Measurements from ENCODE around the gene MCUB. TPM values are rescaled to one million over a fixed set of nuclear protein-coding genes. Genes with fewer than 3 reads are reported as not detected.

The MCUB gene
- total RNA-seq, 1 donor from 2014 or later, result 28.5 TPM

- intact Hi-C loops (cut with DNase I), result no loop called here
- no peak overlapping the region for H3K27ac ChIP-seq
- TF ChIP-seq POLR2AphosphoS5 (IDR thresholded peaks at IDR 0.05; ENCODE audit: insufficient read depth in 1 of 2, low read depth in 1 of 2), result no peak
- TF ChIP-seq POLR2A (IDR thresholded peaks at IDR 0.05), result no peak
- no peak for TF ChIP-seq CTCF (IDR thresholded peaks at IDR 0.05)
- H3K9me3 ChIP-seq, result no peaks in the 10 kb centered on the region
- H3K4me1 ChIP-seq, result no peaks in the 10 kb centered on the region
- no peak overlapping the region for H3K4me3 ChIP-seq
- no peaks in the 10 kb centered on the region for H3K36me3 ChIP-seq
- no peak for DNase-seq (ENCODE audit: extremely low spot score in 2 of 2)
- H3K27me3 ChIP-seq, result no peaks in the 10 kb centered on the region
These were observed 64.5 kb downstream of the MCUB start for GRCh38 chr4:109624536-109624935.

- no peaks in the 10 kb centered on the region for H3K36me3 ChIP-seq
- DNase-seq (ENCODE audit: extremely low spot score in 2 of 2), result no peak
- H3K27ac ChIP-seq, result no peak overlapping the region
- no peak overlapping the region for H3K4me3 ChIP-seq
- H3K9me3 ChIP-seq, result no peaks in the 10 kb centered on the region
- no peaks in the 10 kb centered on the region for H3K27me3 ChIP-seq
- no peaks in the 10 kb centered on the region for H3K4me1 ChIP-seq
- TF ChIP-seq CTCF (IDR thresholded peaks at IDR 0.05), result no peak
- TF ChIP-seq POLR2A (IDR thresholded peaks at IDR 0.05), result no peak
- TF ChIP-seq POLR2AphosphoS5 (IDR thresholded peaks at IDR 0.05; ENCODE audit: insufficient read depth in 1 of 2, low read depth in 1 of 2), result no peak
- intact Hi-C loops (cut with DNase I), result no loop called here
These were observed 67.3 kb downstream of the MCUB start for GRCh38 chr4:109627361-109627760.

- Histone ChIP-seq H3K4me1 (no peaks in the 10 kb centered on the region), H3K9me3 (no peaks in the 10 kb centered on the region), H3K27ac (no peak overlapping the region), H3K27me3 (no peaks in the 10 kb centered on the region), H3K4me3 (no peak overlapping the region), H3K36me3 (no peaks in the 10 kb centered on the region)
- TF ChIP-seq CTCF (IDR thresholded peaks at IDR 0.05) (no peak), POLR2AphosphoS5 (IDR thresholded peaks at IDR 0.05; ENCODE audit: insufficient read depth in 1 of 2, low read depth in 1 of 2) (no peak), POLR2A (IDR thresholded peaks at IDR 0.05) (no peak)
- DNase-seq (ENCODE audit: extremely low spot score in 2 of 2), result no peak
- intact Hi-C loops (cut with DNase I), result no loop called here
These were observed 69.7 kb downstream of the MCUB start for GRCh38 chr4:109629775-109630174.

GRCh38 chr4:109631532-109632108 lies 71.6 kb downstream of the MCUB start:
- Histone ChIP-seq H3K36me3 (no peaks in the 10 kb centered on the region), H3K4me1 (no peaks in the 10 kb centered on the region), H3K9me3 (no peaks in the 10 kb centered on the region), H3K27ac (no peak overlapping the region), H3K4me3 (no peak overlapping the region), H3K27me3 (no peaks in the 10 kb centered on the region)
- TF ChIP-seq CTCF (IDR thresholded peaks at IDR 0.05) (no peak), POLR2AphosphoS5 (IDR thresholded peaks at IDR 0.05; ENCODE audit: insufficient read depth in 1 of 2, low read depth in 1 of 2) (no peak), POLR2A (IDR thresholded peaks at IDR 0.05) (no peak)
- intact Hi-C loops (cut with DNase I), result no loop called here
- no peak for DNase-seq (ENCODE audit: extremely low spot score in 2 of 2)

- no peaks in the 10 kb centered on the region for H3K4me1 ChIP-seq
- H3K27me3 ChIP-seq, result no peaks in the 10 kb centered on the region
- no peaks in the 10 kb centered on the region for H3K36me3 ChIP-seq
- no peak overlapping the region for H3K4me3 ChIP-seq
- H3K27ac ChIP-seq, result no peak overlapping the region
- H3K9me3 ChIP-seq, result no peaks in the 10 kb centered on the region
- DNase-seq (ENCODE audit: extremely low spot score in 2 of 2), result no peak
- TF ChIP-seq POLR2A (IDR thresholded peaks at IDR 0.05) (no peak), POLR2AphosphoS5 (IDR thresholded peaks at IDR 0.05; ENCODE audit: insufficient read depth in 1 of 2, low read depth in 1 of 2) (no peak), CTCF (IDR thresholded peaks at IDR 0.05) (no peak)
- intact Hi-C loops (cut with DNase I), result no loop called here
These were observed 80.6 kb downstream of the MCUB start for GRCh38 chr4:109640644-109641043.
